ENCODE results near the gene MACROH2A1. TPM values are rescaled to one million over a fixed set of nuclear protein-coding genes. Genes with fewer than 3 reads are reported as not detected.

MACROH2A1 gene
- total RNA-seq, 6 donors from 2014 or later, result 232 to 690 (median 355) TPM

DNA sequence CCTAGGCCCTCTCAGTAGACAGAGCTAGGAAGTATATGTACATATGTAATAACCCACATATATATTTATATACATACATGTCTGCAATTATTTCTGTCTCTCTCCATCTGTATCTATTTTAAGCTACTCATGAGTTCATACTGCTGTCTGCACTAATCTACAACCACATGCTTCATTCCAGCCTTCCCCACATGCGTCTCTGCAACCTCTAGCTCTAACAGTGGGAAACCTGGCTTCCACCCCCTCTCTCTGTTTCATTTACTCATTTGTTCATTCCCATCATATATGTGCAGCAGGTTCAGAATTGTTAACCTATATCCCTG is 24.8 kb upstream of the MACROH2A1 start:
- H3K4me1 ChIP-seq, result peaks cover 0 to 8% (median 3%) of the 10 kb centered on the region in 4 donors
- peak overlapping the region in 1 of 4 donors; percentile 38 for H3K27ac ChIP-seq
- H3K27me3 ChIP-seq, result no peaks in the 10 kb centered on the region
- H3K36me3 ChIP-seq, result no peaks in the 10 kb centered on the region
- WGBS, 2 donors, result 50 to 75% methylated on average over 1 of the region's 1 CpG
- no peak for ATAC-seq (ENCODE audit: low FRiP score in 2 of 2)
- DNase-seq, result no peak
- TF ChIP-seq, protein P1, sequence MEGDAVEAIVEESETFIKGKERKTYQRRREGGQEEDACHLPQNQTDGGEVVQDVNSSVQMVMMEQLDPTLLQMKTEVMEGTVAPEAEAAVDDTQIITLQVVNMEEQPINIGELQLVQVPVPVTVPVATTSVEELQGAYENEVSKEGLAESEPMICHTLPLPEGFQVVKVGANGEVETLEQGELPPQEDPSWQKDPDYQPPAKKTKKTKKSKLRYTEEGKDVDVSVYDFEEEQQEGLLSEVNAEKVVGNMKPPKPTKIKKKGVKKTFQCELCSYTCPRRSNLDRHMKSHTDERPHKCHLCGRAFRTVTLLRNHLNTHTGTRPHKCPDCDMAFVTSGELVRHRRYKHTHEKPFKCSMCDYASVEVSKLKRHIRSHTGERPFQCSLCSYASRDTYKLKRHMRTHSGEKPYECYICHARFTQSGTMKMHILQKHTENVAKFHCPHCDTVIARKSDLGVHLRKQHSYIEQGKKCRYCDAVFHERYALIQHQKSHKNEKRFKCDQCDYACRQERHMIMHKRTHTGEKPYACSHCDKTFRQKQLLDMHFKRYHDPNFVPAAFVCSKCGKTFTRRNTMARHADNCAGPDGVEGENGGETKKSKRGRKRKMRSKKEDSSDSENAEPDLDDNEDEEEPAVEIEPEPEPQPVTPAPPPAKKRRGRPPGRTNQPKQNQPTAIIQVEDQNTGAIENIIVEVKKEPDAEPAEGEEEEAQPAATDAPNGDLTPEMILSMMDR (IDR thresholded peaks at IDR 0.05), result no peak
- no peak for TF ChIP-seq POLR2A (IDR thresholded peaks at IDR 0.05)
- no peak for TF ChIP-seq EP300 (IDR thresholded peaks at IDR 0.05)
- no peak for TF ChIP-seq POLR2AphosphoS5 (IDR thresholded peaks at IDR 0.05)
- H3K4me3 ChIP-seq, result no peak overlapping the region
- H3K9me3 ChIP-seq, result peaks cover 0 to 7% (median 2%) of the 10 kb centered on the region in 4 donors

DNA sequence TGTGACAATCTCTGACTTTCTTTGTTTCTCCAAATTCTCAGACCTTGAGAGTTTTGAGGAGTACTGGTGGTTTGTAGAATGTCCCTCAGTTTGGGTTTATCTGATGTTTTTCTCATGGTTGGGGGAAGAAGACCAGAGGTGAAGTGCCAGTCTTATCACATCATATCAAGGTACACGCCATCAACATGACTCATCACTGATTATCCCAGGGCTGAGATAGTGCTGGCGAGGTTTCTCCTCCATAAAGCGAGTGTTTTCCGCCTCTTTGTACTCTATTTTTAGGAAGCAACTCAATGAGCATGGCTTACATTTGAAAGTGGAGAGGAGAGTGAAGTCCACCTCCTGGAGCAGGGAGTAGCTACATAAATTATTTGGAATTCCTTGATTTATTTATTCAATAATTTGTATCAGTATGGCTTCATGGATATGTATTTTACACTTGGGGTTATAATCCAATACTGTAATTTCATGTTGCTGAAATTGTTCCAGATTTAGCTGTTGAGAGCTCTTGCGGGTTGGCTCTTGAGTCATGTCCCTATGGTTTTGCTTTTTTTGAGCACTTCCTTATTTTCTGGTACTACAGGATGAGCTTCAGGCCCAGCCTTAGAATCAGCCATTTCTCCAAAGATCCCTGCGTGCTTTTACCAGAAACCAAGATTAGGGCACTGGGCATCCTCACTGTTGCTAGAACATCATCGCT is 24.3 kb upstream of the MACROH2A1 start:
- TF ChIP-seq, protein P1 (IDR thresholded peaks at IDR 0.05), result no peak
- TF ChIP-seq POLR2A (IDR thresholded peaks at IDR 0.05) (no peak), EP300 (IDR thresholded peaks at IDR 0.05) (no peak), POLR2AphosphoS5 (IDR thresholded peaks at IDR 0.05) (no peak)
- ATAC-seq (ENCODE audit: low FRiP score in 2 of 2), result peak in 1 of 2 donors; percentile 60
- Histone ChIP-seq H3K36me3 (no peaks in the 10 kb centered on the region), H3K27ac (peak overlapping the region in 2 of 4 donors; percentile 5 to 38), H3K4me1 (peaks cover 0 to 8% (median 3%) of the 10 kb centered on the region in 4 donors), H3K4me3 (no peak overlapping the region), H3K9me3 (peaks cover 0 to 3% (median 0%) of the 10 kb centered on the region in 4 donors), H3K27me3 (no peaks in the 10 kb centered on the region)
- 57 to 62% methylated on average over 7 of the region's 7 CpGs for whole genome bisulfite sequencing, 2 donors
- no peak for DNase-seq

DNA sequence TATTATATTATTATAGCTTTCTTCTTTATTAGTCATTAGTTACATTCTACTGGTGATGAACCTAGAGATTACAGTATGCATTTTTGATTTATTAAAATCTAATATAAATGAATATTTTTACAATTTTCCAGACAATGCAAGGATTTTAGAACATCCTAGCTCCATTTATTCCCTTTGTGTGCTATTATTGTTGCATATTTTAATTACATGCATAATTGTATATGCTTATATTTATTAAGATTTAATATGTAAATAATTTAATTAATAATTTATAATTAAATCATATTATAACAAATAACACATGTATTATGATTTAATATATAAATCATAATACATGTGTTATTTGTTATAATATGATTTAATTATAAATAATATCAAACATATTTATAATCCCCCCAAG is 23.4 kb upstream of the MACROH2A1 start:
- Histone ChIP-seq H3K27me3 (no peaks in the 10 kb centered on the region), H3K4me3 (no peak overlapping the region), H3K9me3 (peaks cover 0 to 3% (median 0%) of the 10 kb centered on the region in 4 donors), H3K4me1 (peaks cover 0 to 8% (median 3%) of the 10 kb centered on the region in 4 donors), H3K27ac (no peak overlapping the region), H3K36me3 (no peaks in the 10 kb centered on the region)
- DNase-seq (no peak), ATAC-seq (ENCODE audit: low FRiP score in 2 of 2) (no peak)
- TF ChIP-seq POLR2AphosphoS5 (IDR thresholded peaks at IDR 0.05) (no peak), POLR2A (IDR thresholded peaks at IDR 0.05) (no peak), EP300 (IDR thresholded peaks at IDR 0.05) (no peak)
- TF ChIP-seq, protein P1 (IDR thresholded peaks at IDR 0.05), result no peak

DNA sequence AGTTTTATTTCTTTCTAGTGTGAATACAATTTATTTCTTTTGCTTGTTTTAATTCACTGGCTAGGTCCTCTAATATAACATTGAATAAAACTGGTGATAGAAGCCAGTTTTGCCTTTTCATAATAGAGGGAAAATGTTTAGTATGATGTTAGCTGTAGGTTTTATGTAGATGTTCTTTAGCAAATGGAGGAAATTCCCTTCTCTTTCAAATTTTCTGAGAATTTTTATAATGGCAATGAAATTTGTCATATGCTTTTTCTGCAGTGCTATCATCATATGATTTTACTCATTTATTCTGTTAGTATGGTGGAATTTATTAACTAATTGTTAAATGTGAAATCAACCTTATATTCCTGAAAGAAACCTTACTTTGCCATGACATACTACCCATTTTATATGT is 18.1 kb upstream of the MACROH2A1 start:
- peaks cover 0 to 3% (median 0%) of the 10 kb centered on the region in 4 donors for H3K9me3 ChIP-seq
- H3K27me3 ChIP-seq, result no peaks in the 10 kb centered on the region
- no peak for TF ChIP-seq POLR2A (IDR thresholded peaks at IDR 0.05)
- TF ChIP-seq POLR2AphosphoS5 (IDR thresholded peaks at IDR 0.05), result no peak
- no peak for TF ChIP-seq EP300 (IDR thresholded peaks at IDR 0.05)
- TF ChIP-seq, protein P1 (IDR thresholded peaks at IDR 0.05), result no peak
- no peak for ATAC-seq (ENCODE audit: low FRiP score in 2 of 2)
- H3K36me3 ChIP-seq, result no peaks in the 10 kb centered on the region
- H3K27ac ChIP-seq, result no peak overlapping the region
- DNase-seq, result no peak
- no peak overlapping the region for H3K4me3 ChIP-seq
- no peaks in the 10 kb centered on the region for H3K4me1 ChIP-seq

DNA sequence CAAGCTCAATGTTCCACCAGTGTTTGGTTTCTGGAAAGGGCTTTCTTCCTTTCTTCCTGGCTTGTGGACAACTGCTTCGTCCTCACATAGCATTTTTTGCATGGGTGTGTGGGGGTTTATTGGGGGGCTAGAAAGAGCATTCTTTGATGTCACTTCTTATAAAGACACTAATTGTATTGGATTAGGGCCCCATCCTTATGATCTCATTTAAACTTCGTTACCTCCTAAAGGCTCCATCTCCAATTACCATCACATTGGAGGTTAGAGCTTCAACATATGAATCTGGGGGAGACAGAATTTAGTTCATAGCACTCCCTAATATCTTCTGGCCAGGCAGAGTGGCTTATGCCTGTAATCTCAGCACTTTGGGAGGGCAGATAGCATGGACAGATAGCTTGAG is 6.1 kb upstream of the MACROH2A1 start:
- Histone ChIP-seq H3K27ac (no peak overlapping the region), H3K27me3 (no peaks in the 10 kb centered on the region), H3K36me3 (no peaks in the 10 kb centered on the region), H3K4me1 (peaks cover 0 to 3% (median 0%) of the 10 kb centered on the region in 4 donors), H3K9me3 (no peaks in the 10 kb centered on the region), H3K4me3 (no peak overlapping the region)
- ATAC-seq (ENCODE audit: low FRiP score in 2 of 2) (no peak), DNase-seq (no peak)
- WGBS, 2 donors, result 82 to 94% methylated on average over 2 of the region's 2 CpGs
- TF ChIP-seq POLR2A (IDR thresholded peaks at IDR 0.05) (no peak), POLR2AphosphoS5 (IDR thresholded peaks at IDR 0.05) (no peak), EP300 (IDR thresholded peaks at IDR 0.05) (no peak)
- TF ChIP-seq, protein P1 (IDR thresholded peaks at IDR 0.05), result no peak
